OCI-LY3 (cell line): ENCODE measurements around the gene MACROD2.

Source experiments
- EZH2phosphoT487 ChIP-seq: fragments of 200-600 bp; shearing (Covaris generic); IDR thresholded peaks from 2 replicates; pipeline ENCODE4 v1.6.1; 2018; ENCODE audit warnings: antibody characterized with exemption, mixed run types, low read depth
- TF ChIP-seq, protein P1 (sequence below): fragments of 200-600, 300-600 bp; sonication (generic); IDR thresholded peaks from 2 replicates; pipeline ENCODE4 v1.5.1; 2014; ENCODE audit warnings: antibody characterized with exemption, low read length, low read depth

DNA sequence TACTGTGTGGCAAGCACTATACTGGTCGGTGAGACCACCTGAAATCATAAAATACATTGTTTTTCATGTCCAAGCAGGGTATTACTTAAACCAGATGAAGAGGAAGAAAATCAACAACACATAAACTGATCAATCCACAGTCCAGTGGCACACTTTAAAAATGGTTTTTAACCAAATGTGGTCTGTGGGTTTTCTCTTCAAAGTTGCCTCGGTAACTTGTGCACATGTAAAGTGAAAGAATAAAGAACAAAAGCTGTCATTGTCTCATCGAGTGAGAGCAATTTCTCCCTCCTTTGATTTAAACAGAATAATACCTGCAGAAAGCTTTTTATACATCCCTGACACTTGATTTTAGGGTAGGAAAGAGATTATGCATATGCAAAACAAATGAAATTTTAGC lies 338.4 kb downstream of the MACROD2 start:
- TF ChIP-seq, protein P1, sequence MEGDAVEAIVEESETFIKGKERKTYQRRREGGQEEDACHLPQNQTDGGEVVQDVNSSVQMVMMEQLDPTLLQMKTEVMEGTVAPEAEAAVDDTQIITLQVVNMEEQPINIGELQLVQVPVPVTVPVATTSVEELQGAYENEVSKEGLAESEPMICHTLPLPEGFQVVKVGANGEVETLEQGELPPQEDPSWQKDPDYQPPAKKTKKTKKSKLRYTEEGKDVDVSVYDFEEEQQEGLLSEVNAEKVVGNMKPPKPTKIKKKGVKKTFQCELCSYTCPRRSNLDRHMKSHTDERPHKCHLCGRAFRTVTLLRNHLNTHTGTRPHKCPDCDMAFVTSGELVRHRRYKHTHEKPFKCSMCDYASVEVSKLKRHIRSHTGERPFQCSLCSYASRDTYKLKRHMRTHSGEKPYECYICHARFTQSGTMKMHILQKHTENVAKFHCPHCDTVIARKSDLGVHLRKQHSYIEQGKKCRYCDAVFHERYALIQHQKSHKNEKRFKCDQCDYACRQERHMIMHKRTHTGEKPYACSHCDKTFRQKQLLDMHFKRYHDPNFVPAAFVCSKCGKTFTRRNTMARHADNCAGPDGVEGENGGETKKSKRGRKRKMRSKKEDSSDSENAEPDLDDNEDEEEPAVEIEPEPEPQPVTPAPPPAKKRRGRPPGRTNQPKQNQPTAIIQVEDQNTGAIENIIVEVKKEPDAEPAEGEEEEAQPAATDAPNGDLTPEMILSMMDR: no peak
- TF ChIP-seq EZH2phosphoT487: no peak
